K562 (cell line): ENCODE data around the gene TARS2. TPM values are rescaled to one million over a fixed set of nuclear protein-coding genes. Genes with fewer than 3 reads are reported as not detected.
A peak's percentile ranks its signal among the peaks of the same experiment; 100 is the strongest.

Source experiments
- BRD9 ChIP-seq: fragments of 450-650 bp; IDR thresholded peaks from 2 replicates; pipeline ENCODE4 v1.6.1; 2018; ENCODE audit warnings: low read depth; ENCODE audit not compliant: partially characterized antibody
- CBFA2T3 ChIP-seq: fragments of 450-650 bp; IDR thresholded peaks from 2 replicates; pipeline ENCODE4 v1.6.1; 2017
- GTF2E2 ChIP-seq: fragments of 200-800 bp; sonication (Bioruptor generic); IDR thresholded peaks from 2 replicates; pipeline ENCODE4 v1.6.1; 2016; ENCODE audit warnings: missing genetic modification characterization, missing compliant biosample characterization
- IRF2 ChIP-seq: sonication (generic); formaldehyde crosslinking; IDR thresholded peaks from 2 replicates; pipeline ENCODE4 v1.8.1; 2022; ENCODE audit warnings: mild to moderate bottlenecking, missing genetic modification reagents
- MCM2 ChIP-seq: fragments of 450-650 bp; IDR thresholded peaks from 2 replicates; pipeline ENCODE4 v1.6.1; 2017; ENCODE audit warnings: low read depth, mild to moderate bottlenecking
- MEF2A ChIP-seq: IDR thresholded peaks from 2 replicates; pipeline ENCODE4 v1.6.1; 2011; ENCODE audit warnings: low read depth, mild to moderate bottlenecking, low read length, moderate library complexity; ENCODE audit not compliant: control insufficient read depth
- NFIX ChIP-seq: fragments of 250-450 bp; sonication (Bioruptor Pico); IDR thresholded peaks from 2 replicates; pipeline ENCODE4 v1.4.0; 2020; ENCODE audit warnings: low read depth, mild to moderate bottlenecking, moderate library complexity
- POLR2A ChIP-seq: fragments of 450-650 bp; conservative IDR thresholded peaks from 2 replicates; pipeline ENCODE4 v1.6.1; 2016
- RFX5 ChIP-seq: IDR thresholded peaks from 2 replicates; pipeline ENCODE4 v1.6.1; 2011; ENCODE audit warnings: low read depth, mild to moderate bottlenecking, improper control_type of control experiment, low read length
- STAT5B ChIP-seq: fragments of 250-450 bp; sonication (Bioruptor Pico); IDR thresholded peaks from 2 replicates; pipeline ENCODE4 v1.8.0; 2021; ENCODE audit warnings: mild to moderate bottlenecking, inconsistent platforms
- TCFL5 ChIP-seq: fragments of 250-450 bp; sonication (Bioruptor Pico); conservative IDR thresholded peaks from 2 replicates; pipeline ENCODE4 v1.6.1; 2021; ENCODE audit warnings: mild to moderate bottlenecking, moderate library complexity, matching md5 sums
- U2AF1 ChIP-seq: fragments of 200-400 bp; formaldehyde crosslinking; optimal IDR thresholded peaks from 2 replicates; pipeline ENCODE3; 2017; ENCODE audit warnings: mild to moderate bottlenecking, low read depth, low read length, moderate library complexity
- XRCC5 ChIP-seq: fragments of 200-400 bp; formaldehyde crosslinking; IDR thresholded peaks from 2 replicates; pipeline ENCODE4 v1.6.1; 2017; ENCODE audit warnings: low read depth, mild to moderate bottlenecking, low read length
- YBX1 ChIP-seq: fragments of 450-650 bp; IDR thresholded peaks from 2 replicates; pipeline ENCODE4 v1.7.1; 2016; ENCODE audit warnings: mild to moderate bottlenecking
- polyA plus RNA-seq, 8 experiments: library from polyadenylated mRNA; depleted of rRNA in 4 of 8; stranded (reverse) in 5 of 8; unstranded in 3 of 8; fragments of >200 nt; fragmentation: Nextera tagmentation in 2 of 8; fragmentation: Illumina TruSeq in 1 of 8; extraction: Ambion mirVana in 2 of 8; extraction: Trizol in 1 of 8; gene quantifications; 2 replicates each; pipeline versions ENCODE4 v1.2.1 to v1.2.3, GENCODE V29; 2011 to 2014; ENCODE audit warnings: inconsistent platforms in 1 of 8, missing spikeins in 1 of 8
- total RNA-seq, 7 experiments: library from RNA; depleted of rRNA in 6 of 7; stranded (reverse); fragments of >200 nt in 6 of 7; fragmentation: Illumina TruSeq in 2 of 7; extraction: Trizol in 2 of 7; gene quantifications; 2 replicates each; pipeline versions ENCODE4 v1.2.1 to v1.2.3, GENCODE V29; 2011 to 2021; ENCODE audit warnings: low replicate concordance in 1 of 7
- TF ChIP-seq, protein P1 (sequence below): fragments of 250-450 bp; sonication (Bioruptor Pico); IDR thresholded peaks from 2 replicates; pipeline ENCODE4 v1.5.1; 2021; ENCODE audit warnings: mild to moderate bottlenecking
- TF ChIP-seq, protein P2 (sequence below), 2 experiments: fragments of 450-650 bp in 1 of 2; sonication (generic) in 1 of 2; formaldehyde crosslinking in 1 of 2; IDR thresholded peaks in 1 of 2; conservative IDR thresholded peaks in 1 of 2; 2 replicates each; pipeline versions ENCODE4 v1.6.1 to v1.8.1; 2016 to 2023; ENCODE audit warnings: mild to moderate bottlenecking in 2 of 2, moderate library complexity in 2 of 2, inconsistent platforms in 1 of 2, missing genetic modification reagents in 1 of 2
- TF ChIP-seq, protein P3 (sequence below): fragments of 450-650 bp; conservative IDR thresholded peaks from 2 replicates; pipeline ENCODE4 v1.6.1; 2016; ENCODE audit warnings: missing genetic modification characterization, low read depth, mild to moderate bottlenecking, missing compliant biosample characterization, moderate library complexity
- TF ChIP-seq, protein P4 (sequence below): fragments of 450-650 bp; IDR thresholded peaks from 2 replicates; pipeline ENCODE4 v1.6.1; 2014; ENCODE audit warnings: low read depth, mild to moderate bottlenecking, moderate library complexity, borderline replicate concordance
- TF ChIP-seq, protein P5 (sequence below): sonication (generic); formaldehyde crosslinking; IDR thresholded peaks from 2 replicates; pipeline ENCODE4 v1.8.0; 2022; ENCODE audit warnings: mild to moderate bottlenecking, missing genetic modification reagents, borderline replicate concordance

Gene TARS2
- total and polyA plus RNA-seq, 9 of the 15 experiments (the other 6 are each of a cell fraction or from before 2014, with no cell fraction given): 17.0 to 64.2 (median 39.4) TPM

DNA sequence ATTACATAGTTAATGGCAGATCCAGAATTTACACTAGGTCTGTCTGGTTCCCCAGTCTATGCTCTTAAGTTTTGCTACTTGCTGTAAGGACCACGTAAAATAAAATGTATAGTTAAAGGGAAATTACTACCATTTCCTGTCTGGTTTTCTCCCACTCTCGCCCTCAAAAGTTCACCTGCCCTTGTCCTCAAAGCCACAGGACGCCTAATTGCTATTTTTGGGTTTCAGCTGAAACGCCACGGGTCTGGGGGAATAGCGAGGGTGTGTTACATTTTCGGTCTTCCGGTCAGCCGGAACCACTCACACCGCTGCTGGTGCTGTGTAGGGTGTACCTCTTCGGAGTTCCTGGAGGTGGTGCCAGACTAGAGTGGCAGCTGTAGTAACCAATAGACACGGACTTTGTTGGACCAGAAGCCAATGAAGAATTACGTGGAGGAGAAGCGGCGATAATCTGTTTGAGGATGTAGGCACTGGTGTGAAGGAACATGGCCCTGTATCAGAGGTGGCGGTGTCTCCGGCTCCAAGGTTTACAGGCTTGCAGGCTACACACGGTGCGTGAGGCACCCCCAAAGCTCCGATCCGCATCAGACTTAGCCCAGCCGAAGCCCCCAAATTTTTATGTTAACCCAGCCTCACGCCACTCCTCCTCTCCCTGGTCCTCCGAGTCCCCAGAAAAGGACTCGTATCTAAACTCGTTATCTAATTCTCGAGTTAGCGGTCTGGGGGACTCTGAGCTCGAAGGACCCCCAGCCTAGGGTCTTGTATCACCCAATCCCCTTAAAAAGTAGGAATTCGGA is at the start of gene TARS2 (continued):
- TF ChIP-seq, protein P1, sequence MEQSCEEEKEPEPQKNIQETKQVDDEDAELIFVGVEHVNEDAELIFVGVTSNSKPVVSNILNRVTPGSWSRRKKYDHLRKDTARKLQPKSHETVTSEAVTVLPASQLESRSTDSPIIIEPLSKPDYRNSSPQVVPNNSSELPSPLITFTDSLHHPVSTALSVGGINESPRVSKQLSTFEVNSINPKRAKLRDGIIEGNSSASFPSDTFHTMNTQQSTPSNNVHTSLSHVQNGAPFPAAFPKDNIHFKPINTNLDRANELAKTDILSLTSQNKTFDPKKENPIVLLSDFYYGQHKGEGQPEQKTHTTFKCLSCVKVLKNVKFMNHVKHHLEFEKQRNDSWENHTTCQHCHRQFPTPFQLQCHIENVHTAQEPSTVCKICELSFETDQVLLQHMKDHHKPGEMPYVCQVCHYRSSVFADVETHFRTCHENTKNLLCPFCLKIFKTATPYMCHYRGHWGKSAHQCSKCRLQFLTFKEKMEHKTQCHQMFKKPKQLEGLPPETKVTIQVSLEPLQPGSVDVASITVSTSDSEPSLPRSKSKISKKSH (CRISPR knock-in tag): no peak
- peak; percentile 95 for TF ChIP-seq POLR2A
- TF ChIP-seq YBX1: no peak
- TF ChIP-seq, protein P2, sequence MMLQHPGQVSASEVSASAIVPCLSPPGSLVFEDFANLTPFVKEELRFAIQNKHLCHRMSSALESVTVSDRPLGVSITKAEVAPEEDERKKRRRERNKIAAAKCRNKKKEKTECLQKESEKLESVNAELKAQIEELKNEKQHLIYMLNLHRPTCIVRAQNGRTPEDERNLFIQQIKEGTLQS (IDR thresholded peaks at IDR 0.05): peak; percentile 25; the same call in 1 of the 2 replicates
- TF ChIP-seq, protein P2 (CRISPR knock-in tag; conservative IDR thresholded peaks at IDR 0.05): peak; percentile 25; the same call in 1 of the 2 replicates
- no peak for TF ChIP-seq TCFL5 (CRISPR knock-in tag)
- peak; percentile 98 for TF ChIP-seq MEF2A
- TF ChIP-seq, protein P3, sequence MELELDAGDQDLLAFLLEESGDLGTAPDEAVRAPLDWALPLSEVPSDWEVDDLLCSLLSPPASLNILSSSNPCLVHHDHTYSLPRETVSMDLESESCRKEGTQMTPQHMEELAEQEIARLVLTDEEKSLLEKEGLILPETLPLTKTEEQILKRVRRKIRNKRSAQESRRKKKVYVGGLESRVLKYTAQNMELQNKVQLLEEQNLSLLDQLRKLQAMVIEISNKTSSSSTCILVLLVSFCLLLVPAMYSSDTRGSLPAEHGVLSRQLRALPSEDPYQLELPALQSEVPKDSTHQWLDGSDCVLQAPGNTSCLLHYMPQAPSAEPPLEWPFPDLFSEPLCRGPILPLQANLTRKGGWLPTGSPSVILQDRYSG (tag): no peak
- TF ChIP-seq, protein P4, sequence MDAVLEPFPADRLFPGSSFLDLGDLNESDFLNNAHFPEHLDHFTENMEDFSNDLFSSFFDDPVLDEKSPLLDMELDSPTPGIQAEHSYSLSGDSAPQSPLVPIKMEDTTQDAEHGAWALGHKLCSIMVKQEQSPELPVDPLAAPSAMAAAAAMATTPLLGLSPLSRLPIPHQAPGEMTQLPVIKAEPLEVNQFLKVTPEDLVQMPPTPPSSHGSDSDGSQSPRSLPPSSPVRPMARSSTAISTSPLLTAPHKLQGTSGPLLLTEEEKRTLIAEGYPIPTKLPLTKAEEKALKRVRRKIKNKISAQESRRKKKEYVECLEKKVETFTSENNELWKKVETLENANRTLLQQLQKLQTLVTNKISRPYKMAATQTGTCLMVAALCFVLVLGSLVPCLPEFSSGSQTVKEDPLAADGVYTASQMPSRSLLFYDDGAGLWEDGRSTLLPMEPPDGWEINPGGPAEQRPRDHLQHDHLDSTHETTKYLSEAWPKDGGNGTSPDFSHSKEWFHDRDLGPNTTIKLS: peak; percentile 88
- peak; percentile 92 for TF ChIP-seq XRCC5
- TF ChIP-seq CBFA2T3: no peak
- no peak for TF ChIP-seq MCM2
- no peak for TF ChIP-seq U2AF1
- TF ChIP-seq IRF2 (CRISPR knock-in tag): no peak
- TF ChIP-seq, protein P5, sequence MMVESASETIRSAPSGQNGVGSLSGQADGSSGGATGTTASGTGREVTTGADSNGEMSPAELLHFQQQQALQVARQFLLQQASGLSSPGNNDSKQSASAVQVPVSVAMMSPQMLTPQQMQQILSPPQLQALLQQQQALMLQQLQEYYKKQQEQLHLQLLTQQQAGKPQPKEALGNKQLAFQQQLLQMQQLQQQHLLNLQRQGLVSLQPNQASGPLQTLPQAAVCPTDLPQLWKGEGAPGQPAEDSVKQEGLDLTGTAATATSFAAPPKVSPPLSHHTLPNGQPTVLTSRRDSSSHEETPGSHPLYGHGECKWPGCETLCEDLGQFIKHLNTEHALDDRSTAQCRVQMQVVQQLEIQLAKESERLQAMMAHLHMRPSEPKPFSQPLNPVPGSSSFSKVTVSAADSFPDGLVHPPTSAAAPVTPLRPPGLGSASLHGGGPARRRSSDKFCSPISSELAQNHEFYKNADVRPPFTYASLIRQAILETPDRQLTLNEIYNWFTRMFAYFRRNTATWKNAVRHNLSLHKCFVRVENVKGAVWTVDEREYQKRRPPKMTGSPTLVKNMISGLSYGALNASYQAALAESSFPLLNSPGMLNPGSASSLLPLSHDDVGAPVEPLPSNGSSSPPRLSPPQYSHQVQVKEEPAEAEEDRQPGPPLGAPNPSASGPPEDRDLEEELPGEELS (CRISPR knock-in tag): no peak
- no peak for TF ChIP-seq RFX5
- peak; percentile 66 for TF ChIP-seq BRD9
- TF ChIP-seq NFIX (CRISPR knock-in tag): no peak
- TF ChIP-seq STAT5B (CRISPR knock-in tag): no peak
- TF ChIP-seq GTF2E2 (tag): peak; percentile 92
